HepG2 (cell line): ENCODE measurements around the gene HIPK3. TPM values are rescaled to one million over a fixed set of nuclear protein-coding genes. Genes with fewer than 3 reads are reported as not detected.

ENCODE experiments used
- ATAC-seq: fragments of 200-7000 bp; cut with Tn5 transposase; 3 replicates; pipeline ENCODE4 v1.9.1; 2020; ENCODE audit warnings: mild to moderate bottlenecking, moderate library complexity
- BruUV-seq: library from RNA; stranded (reverse); fragments of 400-500 nt; replicated peaks from 2 replicates; lab custom pipeline; 2021; lab: Mats Ljungman, UMichigan
- CTCF ChIA-PET: fragments of 300-600 bp; formaldehyde crosslinking; extraction: SDS; loops from one replicate; lab custom pipeline; 2021; ENCODE audit warnings: low total read pairs, inconsistent platforms, low intra/inter-chr PET ratio; lab: Yijun Ruan, JAX
- POLR2A ChIA-PET: fragments of 350-600 bp; sonication (Branson Sonifier 250); formaldehyde crosslinking; loops from one replicate; lab custom pipeline; 2020; ENCODE audit warnings: antibody characterized with exemption, inconsistent platforms; lab: Yijun Ruan, JAX
- DNase-seq: peaks from one replicate; pipeline ENCODE4 v3.0.0-alpha.2; 2015; ENCODE audit warnings: low spot score
- FAIRE-seq: peaks from 3 replicates; lab custom pipeline; 2011; peaks lifted over from hg19 to GRCh38; lab: Jason Lieb, UNC
- H2AFZ ChIP-seq: one replicate; pipeline ENCODE4 v1.6.1; 2011; ENCODE audit warnings: low read length, inconsistent platforms
- H3K27ac ChIP-seq: fragments of 300-600 bp; 3 replicates; pipeline ENCODE4 v1.8.0; 2011; ENCODE audit warnings: mixed run types, mild to moderate bottlenecking, mixed read lengths, low read length, inconsistent platforms; ENCODE audit not compliant: insufficient read depth; ENCODE audit errors: extremely low read length
- H3K27me3 ChIP-seq, 2 experiments: fragments of 200-600 bp in 1 of 2; 2 replicates in 1 of 2; 3 replicates in 1 of 2; pipeline versions ENCODE4 v1.6.0 to v1.8.0; 2011; ENCODE audit warnings: low read length in 2 of 2, mild to moderate bottlenecking in 2 of 2, moderate library complexity in 2 of 2, inconsistent platforms in 1 of 2; ENCODE audit not compliant: insufficient read depth in 2 of 2, control insufficient read depth in 1 of 2
- H3K36me3 ChIP-seq, 2 experiments: fragments of 200-600 bp in 1 of 2; replicated peaks in 1 of 2; 2 replicates in 1 of 2; 3 replicates in 1 of 2; pipeline versions ENCODE4 v1.5.1 to v1.8.0; 2011; ENCODE audit warnings: low read length in 2 of 2, inconsistent platforms in 1 of 2; ENCODE audit not compliant: insufficient read depth in 2 of 2, control insufficient read depth in 1 of 2
- H3K4me1 ChIP-seq: 2 replicates; pipeline ENCODE4 v1.5.1; 2012; ENCODE audit warnings: low read length, inconsistent platforms; ENCODE audit not compliant: insufficient read depth
- H3K4me2 ChIP-seq: 2 replicates; pipeline ENCODE4 v1.6.0; 2011; ENCODE audit warnings: low read depth, low read length, inconsistent platforms
- H3K4me3 ChIP-seq, 3 experiments: fragments of 200-600 bp in 1 of 3; sonication (generic), shearing (Covaris generic) in 1 of 3; replicated peaks in 1 of 3; 2 replicates each; pipeline ENCODE4 v1.5.1; 2011 to 2016; ENCODE audit warnings: low read length in 3 of 3, inconsistent platforms in 2 of 3, low read depth in 2 of 3, mild to moderate bottlenecking in 2 of 3, control low read depth in 1 of 3, mixed read lengths in 1 of 3; ENCODE audit not compliant: insufficient read depth in 1 of 3
- H3K79me2 ChIP-seq: one replicate; pipeline ENCODE4 v1.6.1; 2011; ENCODE audit warnings: low read length, inconsistent platforms; ENCODE audit not compliant: insufficient read depth
- H3K9ac ChIP-seq: 2 replicates; pipeline ENCODE4 v1.6.0; 2011; ENCODE audit warnings: mild to moderate bottlenecking, low read depth, low read length, inconsistent platforms; ENCODE audit not compliant: insufficient read depth
- H3K9me3 ChIP-seq: 2 replicates; pipeline ENCODE4 v1.5.1; 2012; ENCODE audit warnings: mild to moderate bottlenecking, low read length
- H4K20me1 ChIP-seq: 2 replicates; pipeline ENCODE4 v1.6.0; 2011; ENCODE audit warnings: inconsistent platforms, mild to moderate bottlenecking, low read length, moderate library complexity; ENCODE audit not compliant: insufficient read depth
- KDM2A ChIP-seq: sonication (generic); formaldehyde crosslinking; IDR thresholded peaks from 2 replicates; pipeline ENCODE4 v1.4.0; 2020; ENCODE audit warnings: low read depth, missing genetic modification reagents, borderline replicate concordance
- RFX5 ChIP-seq: IDR thresholded peaks from 2 replicates; pipeline ENCODE4 v1.6.1; 2011; ENCODE audit warnings: low read depth, low read length, improper control_type of control experiment
- SMARCE1 ChIP-seq: fragments of 450-650 bp; IDR thresholded peaks from 2 replicates; pipeline ENCODE4 v1.6.1; 2017; ENCODE audit warnings: borderline replicate concordance
- STAG1 ChIP-seq: sonication (generic); formaldehyde crosslinking; IDR thresholded peaks from 2 replicates; pipeline ENCODE4 v1.4.0; 2020; ENCODE audit warnings: missing genetic modification reagents
- ZNF674 ChIP-seq: sonication (generic); formaldehyde crosslinking; IDR thresholded peaks from 2 replicates; pipeline ENCODE4 v1.5.0; 2020; ENCODE audit warnings: low read depth, mild to moderate bottlenecking, missing genetic modification reagents
- ZNF777 ChIP-seq: sonication (generic); formaldehyde crosslinking; IDR thresholded peaks from 2 replicates; pipeline ENCODE4 v1.4.0; 2020; ENCODE audit warnings: missing genetic modification reagents
- WGBS: methylation state at CpG from one replicate; pipeline ENCODE4 v1.1.6; 2017; ENCODE audit warnings: low lambda C conversion rate; 5-methylcytosine and 5-hydroxymethylcytosine counted together
- in situ Hi-C: cut with HindIII; loops from 2 replicates; pipeline ENCODE4 v1.10.0; 2017; ENCODE audit warnings: low pct_unique_long_range_greater_than_20kb; ENCODE audit not compliant: extremely low pct_ligation_motif_present
- intact Hi-C: fragments of 100-400 bp; cut with micrococcal nuclease; formaldehyde crosslinking; loops from one replicate; pipeline ENCODE4 v1.10.0; 2022; ENCODE audit not compliant: unreplicated experiment
- polyA plus RNA-seq, 8 experiments: library from polyadenylated mRNA; depleted of rRNA in 3 of 8; stranded (reverse) in 7 of 8; unstranded in 1 of 8; fragments of >200 nt; fragmentation: Illumina TruSeq in 4 of 8; extraction: Trizol in 4 of 8; gene quantifications; 2 replicates each; pipeline versions ENCODE4 v1.2.1 to v1.2.3, GENCODE V29; 2011 to 2016; ENCODE audit warnings: low read depth in 4 of 8, missing spikeins in 1 of 8, mixed read lengths in 1 of 8; ENCODE audit not compliant: insufficient read depth in 1 of 8
- total RNA-seq, 5 experiments: library from RNA; depleted of rRNA; stranded (reverse); fragments of >200 nt; fragmentation: Illumina TruSeq; extraction: Trizol; gene quantifications; 2 replicates each; pipeline ENCODE4 v1.2.3, GENCODE V29; 2016; ENCODE audit warnings: low read depth in 1 of 5

HIPK3 gene
- total and polyA plus RNA-seq, 2 of the 13 experiments (the other 11 are each of a cell fraction or from before 2014, with no cell fraction given): 20.5 to 44.3 TPM

DNA sequence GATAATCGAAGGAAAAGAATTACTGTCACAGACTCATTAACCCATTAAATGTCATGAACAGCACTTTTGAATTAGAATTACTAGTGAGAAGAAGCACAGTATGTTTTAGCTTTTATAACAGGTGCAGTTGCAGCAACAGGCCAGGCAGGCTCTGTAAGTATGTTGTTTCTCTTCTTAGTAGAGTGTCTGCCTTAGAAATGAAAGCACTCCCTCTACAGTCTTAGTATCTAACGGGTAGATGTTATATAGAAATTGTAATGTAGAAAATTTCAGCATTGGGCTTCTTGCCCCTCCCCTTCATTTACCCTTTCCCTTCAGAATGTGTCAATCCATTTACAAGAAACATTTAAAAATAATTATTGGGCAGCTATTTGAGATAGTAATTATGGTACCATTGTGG, 87.4 kb downstream of the HIPK3 start:
- POLR2A ChIA-PET: no interaction called here
- no peak for FAIRE-seq
- in situ Hi-C loops: no loop called here

DNA sequence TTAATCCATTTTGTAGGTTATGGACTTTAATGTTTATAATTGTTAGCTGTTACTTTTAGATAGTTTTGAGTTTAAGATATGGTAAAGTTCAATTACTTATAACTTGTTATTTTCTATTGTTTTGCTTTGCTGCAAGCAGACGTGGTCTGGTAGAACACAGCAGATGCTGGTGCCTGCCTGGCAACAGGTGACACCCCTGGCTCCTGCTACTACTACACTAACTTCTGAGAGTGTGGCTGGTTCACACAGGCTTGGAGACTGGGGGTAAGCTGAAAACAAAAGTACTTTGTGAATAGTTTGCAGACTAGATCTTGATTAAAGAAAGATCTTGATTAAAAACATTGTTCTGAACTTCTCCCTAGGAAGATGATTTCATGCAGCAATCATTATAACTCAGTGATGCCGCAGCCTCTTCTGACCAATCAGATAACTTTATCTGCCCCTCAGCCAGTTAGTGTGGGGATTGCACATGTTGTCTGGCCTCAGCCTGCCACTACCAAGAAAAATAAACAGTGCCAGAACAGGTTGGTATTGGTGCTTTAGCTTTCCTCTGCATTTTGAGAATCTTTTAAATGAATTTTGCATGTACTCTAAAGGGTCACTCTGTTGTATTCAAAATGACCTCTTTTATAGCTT, 90.4 kb downstream of the HIPK3 start:
- H3K79me2 ChIP-seq: no peaks in the 10 kb centered on the region
- H3K9me3 ChIP-seq: no peaks in the 10 kb centered on the region
- no peaks in the 10 kb centered on the region for H4K20me1 ChIP-seq
- no TSS peak for BruUV-seq
- no peak overlapping the region for H3K4me3 ChIP-seq
- DNase-seq (no peak), FAIRE-seq (no peak), ATAC-seq (no peak)
- intact Hi-C loops: no loop called here
- WGBS: 97% methylated on average over 2 of the region's 2 CpGs
- ChIA-PET POLR2A (no interaction called here), CTCF (no interaction called here)
- H3K9ac ChIP-seq: no peak overlapping the region
- in situ Hi-C loops: no loop called here
- no peak overlapping the region for H3K27ac ChIP-seq
- no peaks in the 10 kb centered on the region for H3K4me1 ChIP-seq
- no peak for TF ChIP-seq ZNF674 (CRISPR knock-in tag)
- no peak for TF ChIP-seq KDM2A (CRISPR knock-in tag)
- no peak for TF ChIP-seq SMARCE1
- peak; percentile 94 for TF ChIP-seq RFX5
- no peak overlapping the region for H2AFZ ChIP-seq
- H3K36me3 ChIP-seq: peaks cover 13 to 51% of the 10 kb centered on the region in 2 experiments
- no peak overlapping the region for H3K4me2 ChIP-seq
- no peaks in the 10 kb centered on the region for H3K27me3 ChIP-seq

More for the DNA sequence above, 87.4 kb downstream of the HIPK3 start:
- TF ChIP-seq ZNF777 (CRISPR knock-in tag): no peak
- peak; percentile 9; the same call in 1 of the 2 replicates for TF ChIP-seq STAG1
- 92% methylated on average over 2 of the region's 2 CpGs for WGBS
- CTCF ChIA-PET: no interaction called here
- Histone ChIP-seq H3K4me3 (no peak overlapping the region), H3K27me3 (no peaks in the 10 kb centered on the region), H4K20me1 (no peaks in the 10 kb centered on the region), H3K79me2 (no peaks in the 10 kb centered on the region), H3K4me1 (no peaks in the 10 kb centered on the region), H2AFZ (no peak overlapping the region), H3K27ac (no peak overlapping the region), H3K9me3 (no peaks in the 10 kb centered on the region), H3K9ac (no peak overlapping the region), H3K4me2 (no peak overlapping the region), H3K36me3 (peaks cover 12 to 51% of the 10 kb centered on the region in 2 experiments; a peak in 4 of 5 replicates)
- TSS peak; percentile 16 for BruUV-seq
- intact Hi-C loops: no loop called here
- DNase-seq (peak; percentile 4), ATAC-seq (no peak)
